ENCODE results near the gene CD28.
A peak's percentile ranks its signal among the peaks of the same experiment; 100 is the strongest.

The CD28 gene
- long read RNA-seq: 0 reads

- DNase-seq (ENCODE audit: low read depth in 1 of 2, low spot score in 1 of 2): no peak
- H3K27ac ChIP-seq (replicated peaks): no peak within 1 kb of the TSS
Measured at GRCh38 chr2:203706403-203706802, at the start of gene CD28. CD28 (plus strand) TSS chr2:203706639; CDS start chr2:203706697, 58 bp downstream.

DNA sequence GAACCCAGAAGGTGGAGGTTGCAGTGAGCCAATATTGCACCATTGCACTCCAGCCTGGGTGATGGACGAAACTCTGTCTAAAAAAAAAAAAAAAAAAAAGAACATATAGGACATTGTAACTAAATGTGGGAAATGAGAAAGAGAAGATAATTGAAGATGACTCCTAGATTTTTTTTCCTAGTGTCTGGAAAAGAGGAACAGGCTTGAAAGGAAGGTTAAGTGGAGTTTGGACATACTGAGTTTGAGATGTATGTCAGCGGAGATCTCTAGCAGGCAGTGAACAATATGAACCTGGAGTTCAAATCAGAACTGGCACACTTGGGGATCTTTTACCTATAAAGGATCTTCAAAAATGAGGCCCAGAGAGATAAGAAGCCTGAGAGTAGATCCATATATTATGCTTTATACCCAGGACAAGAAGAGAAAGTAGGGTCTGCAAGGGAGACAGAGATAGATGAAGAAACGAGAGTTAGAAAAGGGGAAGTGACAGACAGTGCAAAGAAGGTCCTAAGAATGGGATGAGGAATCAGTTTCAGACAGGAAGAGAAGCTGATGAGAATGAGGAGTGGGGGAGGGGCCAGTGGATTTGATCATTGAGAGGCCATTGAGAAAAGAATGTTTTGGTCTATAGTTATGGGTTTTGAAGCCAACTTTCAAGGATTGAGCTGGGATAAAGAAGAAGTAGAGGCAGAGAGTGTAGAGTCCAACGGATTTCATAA lies 46.9 kb upstream of the CD28 start:
- TF ChIP-seq GABPA (IDR thresholded peaks at IDR 0.05; ENCODE audit: low read depth) (no peak), SPI1 (IDR thresholded peaks at IDR 0.05; ENCODE audit: borderline replicate concordance, low read depth) (peak; percentile 97)
- H3K27me3 ChIP-seq (ENCODE audit: insufficient read depth, poor library complexity, severe bottlenecking): no peaks in the 10 kb centered on the region
- no peak overlapping the region for H3K27ac ChIP-seq (replicated peaks)
- no peak overlapping the region for H3K4me3 ChIP-seq (replicated peaks; ENCODE audit: insufficient read depth, low read length)
- peak in 1 of 2 experiments; percentile 56 for DNase-seq (ENCODE audit: low read depth in 1 of 2, low spot score in 1 of 2)

More at GRCh38 chr2:203706403-203706802, at the start of gene CD28:
- Histone ChIP-seq H3K4me3 (replicated peaks; ENCODE audit: insufficient read depth, low read length) (no peak within 1 kb of the TSS), H3K27me3 (ENCODE audit: insufficient read depth, poor library complexity, severe bottlenecking) (peaks cover 2% of the 10 kb centered on the region)
- TF ChIP-seq POLR2AphosphoS5 (IDR thresholded peaks at IDR 0.05; ENCODE audit: low read depth): no peak

DNA sequence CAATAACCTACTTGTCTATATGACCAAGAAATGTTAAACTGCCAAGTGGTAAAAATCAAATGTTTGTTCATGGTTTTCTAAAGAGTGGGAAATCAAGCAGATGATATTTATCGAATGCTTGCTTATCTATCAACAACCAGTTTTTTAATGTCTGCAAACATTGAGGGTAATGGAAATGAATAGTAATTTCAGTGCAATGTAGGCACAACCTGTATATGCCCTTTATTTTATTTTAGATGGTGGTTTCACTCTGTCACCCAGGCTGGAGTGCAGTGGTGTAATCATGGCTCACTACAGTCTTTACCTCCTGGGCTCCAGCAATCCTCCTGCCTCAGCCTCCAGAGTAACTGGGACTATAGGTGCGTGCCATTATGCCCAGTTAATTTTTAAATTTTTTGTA lies 46.0 kb upstream of the CD28 start:
- DNase-seq (ENCODE audit: low read depth in 1 of 2, low spot score in 1 of 2): no peak
- TF ChIP-seq REST (IDR thresholded peaks at IDR 0.05; ENCODE audit: insufficient replicate concordance, low read depth) (no peak), POLR2AphosphoS5 (IDR thresholded peaks at IDR 0.05; ENCODE audit: low read depth) (no peak), SPI1 (IDR thresholded peaks at IDR 0.05; ENCODE audit: borderline replicate concordance, low read depth) (no peak), GABPA (IDR thresholded peaks at IDR 0.05; ENCODE audit: low read depth) (no peak)
- TF ChIP-seq, protein P1, sequence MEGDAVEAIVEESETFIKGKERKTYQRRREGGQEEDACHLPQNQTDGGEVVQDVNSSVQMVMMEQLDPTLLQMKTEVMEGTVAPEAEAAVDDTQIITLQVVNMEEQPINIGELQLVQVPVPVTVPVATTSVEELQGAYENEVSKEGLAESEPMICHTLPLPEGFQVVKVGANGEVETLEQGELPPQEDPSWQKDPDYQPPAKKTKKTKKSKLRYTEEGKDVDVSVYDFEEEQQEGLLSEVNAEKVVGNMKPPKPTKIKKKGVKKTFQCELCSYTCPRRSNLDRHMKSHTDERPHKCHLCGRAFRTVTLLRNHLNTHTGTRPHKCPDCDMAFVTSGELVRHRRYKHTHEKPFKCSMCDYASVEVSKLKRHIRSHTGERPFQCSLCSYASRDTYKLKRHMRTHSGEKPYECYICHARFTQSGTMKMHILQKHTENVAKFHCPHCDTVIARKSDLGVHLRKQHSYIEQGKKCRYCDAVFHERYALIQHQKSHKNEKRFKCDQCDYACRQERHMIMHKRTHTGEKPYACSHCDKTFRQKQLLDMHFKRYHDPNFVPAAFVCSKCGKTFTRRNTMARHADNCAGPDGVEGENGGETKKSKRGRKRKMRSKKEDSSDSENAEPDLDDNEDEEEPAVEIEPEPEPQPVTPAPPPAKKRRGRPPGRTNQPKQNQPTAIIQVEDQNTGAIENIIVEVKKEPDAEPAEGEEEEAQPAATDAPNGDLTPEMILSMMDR (IDR thresholded peaks at IDR 0.05; ENCODE audit: insufficient read depth, low read length): no peak
- Histone ChIP-seq H3K27me3 (ENCODE audit: insufficient read depth, poor library complexity, severe bottlenecking) (no peaks in the 10 kb centered on the region), H3K4me3 (replicated peaks; ENCODE audit: insufficient read depth, low read length) (no peak overlapping the region), H3K27ac (replicated peaks) (no peak overlapping the region)

DNA sequence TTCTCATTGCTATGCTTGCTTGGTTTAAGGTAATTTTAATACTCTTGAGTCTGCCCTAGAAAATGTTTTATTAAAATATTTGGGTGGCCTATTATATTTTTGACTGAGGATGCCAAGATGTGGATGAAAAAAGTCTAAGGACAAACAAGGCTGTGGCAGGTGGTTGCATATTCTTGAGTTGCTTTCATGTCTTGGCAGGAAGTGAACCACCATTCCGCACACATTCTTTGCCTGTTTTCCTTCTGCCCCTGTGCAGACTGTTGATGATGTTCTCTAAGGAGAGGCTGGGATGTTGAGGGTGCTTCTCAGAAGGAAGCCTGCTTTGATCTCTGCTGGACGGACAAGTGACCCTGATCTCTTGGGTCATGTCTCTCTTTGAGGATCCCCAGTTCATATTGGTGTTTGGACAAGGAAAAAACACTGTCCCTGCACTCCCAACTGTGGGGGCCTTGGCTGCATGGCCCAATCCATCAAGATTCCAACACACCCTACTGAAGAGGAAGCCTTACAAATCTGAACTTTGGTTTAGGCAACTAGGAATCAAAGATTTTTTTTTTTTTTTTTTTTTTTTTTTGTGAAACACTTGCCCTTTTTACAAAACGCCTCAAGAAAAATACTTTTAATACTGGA lies 45.0 kb upstream of the CD28 start:
- Histone ChIP-seq H3K27me3 (ENCODE audit: insufficient read depth, poor library complexity, severe bottlenecking) (no peaks in the 10 kb centered on the region), H3K4me3 (replicated peaks; ENCODE audit: insufficient read depth, low read length) (no peak overlapping the region), H3K27ac (replicated peaks) (no peak overlapping the region)
- no peak for DNase-seq (ENCODE audit: low read depth in 1 of 2, low spot score in 1 of 2)
- TF ChIP-seq, protein P1 (IDR thresholded peaks at IDR 0.05; ENCODE audit: insufficient read depth, low read length): no peak
- no peak for TF ChIP-seq REST (IDR thresholded peaks at IDR 0.05; ENCODE audit: insufficient replicate concordance, low read depth)
- no peak for TF ChIP-seq POLR2AphosphoS5 (IDR thresholded peaks at IDR 0.05; ENCODE audit: low read depth)
- no peak for TF ChIP-seq SPI1 (IDR thresholded peaks at IDR 0.05; ENCODE audit: borderline replicate concordance, low read depth)
- no peak for TF ChIP-seq GABPA (IDR thresholded peaks at IDR 0.05; ENCODE audit: low read depth)
